K562 (cell line): Measurements from ENCODE around the gene JAK3. TPM values are rescaled to one million over a fixed set of nuclear protein-coding genes. Genes with fewer than 3 reads are reported as not detected.
A peak's percentile ranks its signal among the peaks of the same experiment; 100 is the strongest.

Experiments
- C11orf30 ChIP-seq: fragments of 450-650 bp; IDR thresholded peaks from 2 replicates; pipeline ENCODE4 v1.6.1; 2016; ENCODE audit warnings: low read depth, mild to moderate bottlenecking
- CREM ChIP-seq: IDR thresholded peaks from 2 replicates; pipeline ENCODE4 v1.6.1; 2014; ENCODE audit warnings: antibody characterized with exemption, low read depth
- CTBP1 ChIP-seq: fragments of 450-650 bp; IDR thresholded peaks from 2 replicates; pipeline ENCODE4 v1.6.1; 2016; ENCODE audit warnings: borderline replicate concordance
- E2F6 ChIP-seq, 2 experiments: IDR thresholded peaks; 2 replicates each; pipeline ENCODE4 v1.6.1; 2011; ENCODE audit warnings: borderline replicate concordance in 1 of 2, control low read depth in 1 of 2, low read depth in 1 of 2, low read length in 1 of 2, mild to moderate bottlenecking in 1 of 2, mixed read lengths in 1 of 2, moderate library complexity in 1 of 2; ENCODE audit not compliant: insufficient read depth in 1 of 2, insufficient read length in 1 of 2, poor library complexity in 1 of 2, severe bottlenecking in 1 of 2; ENCODE audit errors: extremely low read depth in 1 of 2
- ILK ChIP-seq: fragments of 450-650 bp; IDR thresholded peaks from 2 replicates; pipeline ENCODE4 v1.6.1; 2016; ENCODE audit warnings: missing genetic modification characterization, low read depth, mild to moderate bottlenecking, missing compliant biosample characterization, moderate library complexity, borderline replicate concordance
- JUND ChIP-seq, 2 experiments: IDR thresholded peaks; 2 replicates in 1 of 2; 3 replicates in 1 of 2; pipeline ENCODE4 v1.6.1; 2011; ENCODE audit warnings: borderline replicate concordance in 2 of 2, low read depth in 2 of 2, low read length in 2 of 2, improper control_type of control experiment in 1 of 2, missing biosample characterization in 1 of 2, missing genetic modification characterization in 1 of 2, missing genetic modification reagents in 1 of 2
- MAZ ChIP-seq, 2 experiments: fragments of 450-650 bp in 1 of 2; sonication (generic) in 1 of 2; formaldehyde crosslinking; IDR thresholded peaks in 1 of 2; conservative IDR thresholded peaks in 1 of 2; 2 replicates each; pipeline versions ENCODE4 v1.4.0 to v1.5.0; 2020; ENCODE audit warnings: mild to moderate bottlenecking in 1 of 2, missing genetic modification reagents in 1 of 2
- MTA3 ChIP-seq: fragments of 450-650 bp; formaldehyde crosslinking; IDR thresholded peaks from 2 replicates; pipeline ENCODE4 v1.6.1; 2017; ENCODE audit warnings: mild to moderate bottlenecking, borderline replicate concordance
- NONO ChIP-seq, 2 experiments: fragments of 200-400 bp in 1 of 2; fragments of 450-650 bp in 1 of 2; formaldehyde crosslinking in 1 of 2; IDR thresholded peaks; 2 replicates each; pipeline ENCODE4 v1.6.1; 2017; ENCODE audit warnings: low read depth in 2 of 2, mild to moderate bottlenecking in 2 of 2, moderate library complexity in 2 of 2, low read length in 1 of 2
- PHTF2 ChIP-seq: fragments of 250-450 bp; sonication (Bioruptor Pico); IDR thresholded peaks from 2 replicates; pipeline ENCODE4 v1.5.0; 2021; ENCODE audit warnings: mild to moderate bottlenecking
- SRF ChIP-seq, 2 experiments: fragments of 250-450, 450-650 bp in 1 of 2; sonication (Bioruptor Pico) in 1 of 2; sonication (generic) in 1 of 2; formaldehyde crosslinking; IDR thresholded peaks; 2 replicates each; pipeline versions ENCODE4 v1.5.0 to v1.5.1; 2020 to 2022; ENCODE audit warnings: mild to moderate bottlenecking in 1 of 2, missing genetic modification reagents in 1 of 2
- TCF15 ChIP-seq: fragments of 250-450 bp; sonication (Bioruptor Pico); IDR thresholded peaks from 2 replicates; pipeline ENCODE4 v1.8.0; 2022; ENCODE audit warnings: moderate library complexity, mild to moderate bottlenecking, inconsistent platforms
- ZNF3 ChIP-seq: fragments of 250-450 bp; sonication (Bioruptor Pico); IDR thresholded peaks from 2 replicates; pipeline ENCODE4 v1.5.0; 2021; ENCODE audit warnings: mild to moderate bottlenecking, moderate library complexity
- ZNF41 ChIP-seq: fragments of 250-450 bp; sonication (Bioruptor Pico); conservative IDR thresholded peaks from 2 replicates; pipeline ENCODE4 v1.4.0; 2020; ENCODE audit warnings: mild to moderate bottlenecking
- polyA plus RNA-seq, 8 experiments: library from polyadenylated mRNA; depleted of rRNA in 4 of 8; stranded (reverse) in 5 of 8; unstranded in 3 of 8; fragments of >200 nt; fragmentation: Nextera tagmentation in 2 of 8; fragmentation: Illumina TruSeq in 1 of 8; extraction: Ambion mirVana in 2 of 8; extraction: Trizol in 1 of 8; gene quantifications; 2 replicates each; pipeline versions ENCODE4 v1.2.1 to v1.2.3, GENCODE V29; 2011 to 2014; ENCODE audit warnings: inconsistent platforms in 1 of 8, missing spikeins in 1 of 8
- total RNA-seq, 7 experiments: library from RNA; depleted of rRNA in 6 of 7; stranded (reverse); fragments of >200 nt in 6 of 7; fragmentation: Illumina TruSeq in 2 of 7; extraction: Trizol in 2 of 7; gene quantifications; 2 replicates each; pipeline versions ENCODE4 v1.2.1 to v1.2.3, GENCODE V29; 2011 to 2021; ENCODE audit warnings: low replicate concordance in 1 of 7

JAK3 gene
- total and polyA plus RNA-seq, 9 of the 15 experiments (the other 6 are each of a cell fraction or from before 2014, with no cell fraction given), result 0.01 to 0.18 (median 0.07) TPM; not detected in 1

GRCh38 chr19:17859533-17860330 lies 11.9 kb upstream of the JAK3 start, which contains the start of gene RPL18A (continued):
- peak; percentile 66 to 67; a peak in 2 of 4 replicates for TF ChIP-seq MAZ (CRISPR knock-in tag; conservative IDR thresholded peaks at IDR 0.05 in 1 of 2, IDR thresholded peaks at IDR 0.05 in 1 of 2)
- no peak for TF ChIP-seq E2F6 (IDR thresholded peaks at IDR 0.05; ENCODE audit: borderline replicate concordance in 1 of 2, extremely low read depth in 1 of 2, insufficient read depth in 1 of 2, insufficient read length in 1 of 2, low read depth in 1 of 2, low read length in 1 of 2, poor library complexity in 1 of 2, severe bottlenecking in 1 of 2)
- TF ChIP-seq TCF15 (CRISPR knock-in tag), result 0 out of 2 replicates have a peak, but pooled peaks have one; percentile 60
- TF ChIP-seq NONO (IDR thresholded peaks at IDR 0.05; ENCODE audit: low read depth in 2 of 2, low read length in 1 of 2), result peak; percentile 52 to 82; a peak in 1 of 4 replicates
- TF ChIP-seq JUND (IDR thresholded peaks at IDR 0.05; ENCODE audit: borderline replicate concordance, low read depth, low read length), result peak; percentile 58
- TF ChIP-seq JUND (tag; IDR thresholded peaks at IDR 0.05; ENCODE audit: borderline replicate concordance, low read depth, low read length), result 0 out of 3 replicates have a peak, but pooled peaks have one; percentile 24
- peak; percentile 96; the same call in 1 of the 2 replicates for TF ChIP-seq MTA3
- peak; percentile 95 for TF ChIP-seq CREM
- TF ChIP-seq CTBP1, result peak; percentile 88
- TF ChIP-seq C11orf30, result peak; percentile 55
- TF ChIP-seq SRF (CRISPR knock-in tag; IDR thresholded peaks at IDR 0.05), result peak in 1 of 2 experiments; percentile 79; a peak in 2 of 4 replicates
- no peak for TF ChIP-seq ILK (tag)
- no peak for TF ChIP-seq ZNF3
- TF ChIP-seq ZNF41 (CRISPR knock-in tag), result 0 out of 2 replicates have a peak, but pooled peaks have one; percentile 56
- no peak for TF ChIP-seq PHTF2 (CRISPR knock-in tag)
